Measurements from ENCODE around the gene PRPF40A.

- TF ChIP-seq CTCF (IDR thresholded peaks at IDR 0.05; ENCODE audit: low read length) (no peak), EZH2 (IDR thresholded peaks at IDR 0.05; ENCODE audit: borderline replicate concordance, low read length) (no peak)
These were observed 60.2 kb downstream of the PRPF40A start for GRCh38 chr2:152657043-152657442.
